ENCODE results near the gene FNIP2. TPM values are rescaled to one million over a fixed set of nuclear protein-coding genes. Genes with fewer than 3 reads are reported as not detected.
"Not testable (repeated sequence)": the region's sequence is repeated elsewhere in the genome, so short reads cannot be mapped to it uniquely, and the experiment has no call there.

Gene FNIP2
- total RNA-seq, 4 donors from 2014 or later: 48.9 to 75.8 (median 63.2) TPM

DNA sequence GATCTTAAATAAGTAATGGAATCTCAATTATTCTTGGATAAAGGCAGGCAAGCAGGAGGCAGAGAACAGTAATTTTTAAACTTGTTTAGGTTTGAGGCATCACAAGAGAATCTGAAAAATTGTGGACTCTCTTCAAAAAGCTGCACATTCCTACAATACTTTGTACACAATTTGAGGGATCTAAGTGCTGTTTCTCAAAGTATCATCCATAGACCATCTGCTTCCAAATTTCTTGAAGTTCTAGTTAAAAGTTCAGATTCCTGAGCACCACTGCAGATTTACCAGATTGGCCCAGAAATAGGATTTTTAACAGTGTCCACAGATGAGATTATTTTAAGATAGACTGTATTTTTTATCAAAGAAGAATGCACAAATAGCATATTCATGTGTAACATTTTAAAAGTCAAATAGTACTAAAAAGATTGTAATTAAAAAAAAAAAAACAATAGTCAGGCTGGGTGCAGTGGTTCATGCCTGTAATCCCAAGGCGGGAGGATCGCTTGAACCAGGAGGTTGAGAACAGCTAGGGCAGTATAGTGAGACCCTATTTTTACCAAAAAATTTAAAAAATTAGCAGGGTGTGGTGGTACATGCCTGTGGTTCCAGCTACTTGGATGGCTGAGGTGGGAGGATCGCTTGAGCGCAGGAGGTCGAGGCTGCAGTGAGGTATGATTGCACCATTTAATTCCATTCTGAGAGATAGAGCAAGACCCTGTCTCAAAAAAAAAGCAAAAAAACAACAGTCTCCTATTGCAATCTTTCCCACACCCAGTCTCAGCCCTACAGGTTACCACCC is 14.2 kb upstream of the FNIP2 start:
- 96 to 97% methylated on average over 5 of the region's 5 CpGs for WGBS, 2 donors
- H3K4me3 ChIP-seq (replicated peaks in 1 of 3): no peak overlapping the region
- intact Hi-C loops (cut with DNase I): no loop called here
- peaks cover 0 to 8% of the 10 kb centered on the region in 2 donors for H3K4me1 ChIP-seq
- no peaks in the 10 kb centered on the region for H3K9me3 ChIP-seq
- no peak for DNase-seq
- no peaks in the 10 kb centered on the region for H3K36me3 ChIP-seq
- H3K27me3 ChIP-seq: no peaks in the 10 kb centered on the region
- no peak overlapping the region for H3K27ac ChIP-seq
- TF ChIP-seq, protein P1, sequence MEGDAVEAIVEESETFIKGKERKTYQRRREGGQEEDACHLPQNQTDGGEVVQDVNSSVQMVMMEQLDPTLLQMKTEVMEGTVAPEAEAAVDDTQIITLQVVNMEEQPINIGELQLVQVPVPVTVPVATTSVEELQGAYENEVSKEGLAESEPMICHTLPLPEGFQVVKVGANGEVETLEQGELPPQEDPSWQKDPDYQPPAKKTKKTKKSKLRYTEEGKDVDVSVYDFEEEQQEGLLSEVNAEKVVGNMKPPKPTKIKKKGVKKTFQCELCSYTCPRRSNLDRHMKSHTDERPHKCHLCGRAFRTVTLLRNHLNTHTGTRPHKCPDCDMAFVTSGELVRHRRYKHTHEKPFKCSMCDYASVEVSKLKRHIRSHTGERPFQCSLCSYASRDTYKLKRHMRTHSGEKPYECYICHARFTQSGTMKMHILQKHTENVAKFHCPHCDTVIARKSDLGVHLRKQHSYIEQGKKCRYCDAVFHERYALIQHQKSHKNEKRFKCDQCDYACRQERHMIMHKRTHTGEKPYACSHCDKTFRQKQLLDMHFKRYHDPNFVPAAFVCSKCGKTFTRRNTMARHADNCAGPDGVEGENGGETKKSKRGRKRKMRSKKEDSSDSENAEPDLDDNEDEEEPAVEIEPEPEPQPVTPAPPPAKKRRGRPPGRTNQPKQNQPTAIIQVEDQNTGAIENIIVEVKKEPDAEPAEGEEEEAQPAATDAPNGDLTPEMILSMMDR (IDR thresholded peaks at IDR 0.05): no peak
- TF ChIP-seq POLR2A (IDR thresholded peaks at IDR 0.05): no peak

DNA sequence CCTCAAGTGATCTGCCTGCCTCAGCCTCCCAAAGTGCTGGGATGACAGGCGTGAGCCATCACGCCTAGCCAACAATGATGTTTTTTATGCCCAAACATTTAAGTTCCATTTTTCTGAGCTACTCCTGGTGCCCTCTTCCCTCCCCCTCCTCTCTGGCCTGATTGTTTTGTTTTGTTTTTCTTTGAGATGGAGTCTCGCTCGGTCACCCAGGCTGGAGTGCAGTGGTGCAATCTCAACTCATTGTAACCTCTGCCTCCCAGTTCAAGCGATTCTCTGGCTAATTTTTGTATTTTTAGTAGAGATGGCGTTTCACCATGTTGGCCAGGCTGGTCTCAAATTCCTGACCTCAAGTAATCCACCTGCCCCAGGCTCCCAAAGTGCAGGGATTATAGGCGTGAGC is 13.0 kb upstream of the FNIP2 start:
- intact Hi-C loops (cut with DNase I); H3K36me3 ChIP-seq; H3K27me3 ChIP-seq; H3K4me3 ChIP-seq (replicated peaks in 1 of 3); H3K9me3 ChIP-seq: not testable (repeated sequence)
- WGBS, 2 donors: 34 to 44% methylated on average over 7 of the region's 7 CpGs
- H3K4me1 ChIP-seq: peaks cover 6 to 13% of the 10 kb centered on the region in 2 donors
- peak; percentile 68 to 72 for DNase-seq
- H3K27ac ChIP-seq: peak overlapping the region; percentile 26 to 56 (median 32)

DNA sequence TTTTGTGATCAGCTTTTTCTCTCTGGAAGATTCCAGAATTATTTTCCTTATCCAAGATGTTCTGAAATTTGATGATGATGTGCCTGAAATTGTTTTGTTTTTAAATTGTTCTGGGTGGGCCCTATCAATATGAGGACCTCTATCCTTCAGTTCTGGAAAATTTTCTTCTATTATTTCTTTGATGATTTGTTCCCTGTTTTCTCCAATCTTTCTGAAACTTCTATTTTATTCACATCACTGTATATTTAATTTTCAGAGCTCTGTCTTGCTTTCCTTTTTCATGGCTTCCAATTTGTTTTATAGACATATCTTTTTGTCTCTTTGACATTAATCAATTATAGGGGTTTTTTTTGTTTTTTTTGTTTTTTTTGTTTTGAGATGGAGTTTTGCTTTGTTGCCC is 12.2 kb upstream of the FNIP2 start:
- intact Hi-C loops (cut with DNase I): no loop called here
- Histone ChIP-seq H3K4me1 (peaks cover 9 to 16% of the 10 kb centered on the region in 2 donors), H3K27ac (peak overlapping the region; percentile 26 to 56 (median 32)), H3K9me3 (no peaks in the 10 kb centered on the region), H3K27me3 (no peaks in the 10 kb centered on the region), H3K36me3 (no peaks in the 10 kb centered on the region), H3K4me3 (replicated peaks in 1 of 3) (no peak overlapping the region)
- TF ChIP-seq, protein P1 (IDR thresholded peaks at IDR 0.05): no peak
- TF ChIP-seq POLR2A (IDR thresholded peaks at IDR 0.05): no peak
- no peak for DNase-seq

DNA sequence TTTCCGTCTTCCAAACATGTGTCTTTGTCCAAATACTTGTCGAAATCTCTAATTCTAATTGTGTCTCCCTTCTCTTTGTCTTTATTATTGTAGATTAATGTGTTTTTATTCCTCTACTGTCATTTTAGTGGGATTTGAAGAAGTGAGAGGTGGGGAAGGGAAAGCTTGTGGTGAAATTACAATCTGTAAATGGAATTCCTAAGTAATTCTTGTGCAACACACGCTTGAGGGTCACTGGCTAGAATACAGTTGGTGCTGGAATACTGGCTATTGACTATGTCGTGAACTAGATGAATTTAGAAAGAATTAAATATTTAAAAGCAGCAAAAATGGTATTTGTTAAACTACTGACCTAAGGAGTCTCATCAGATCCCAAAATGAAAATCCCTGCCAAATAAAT is 10.7 kb upstream of the FNIP2 start:
- Histone ChIP-seq H3K36me3 (no peaks in the 10 kb centered on the region), H3K4me3 (replicated peaks in 1 of 3) (no peak overlapping the region), H3K4me1 (peaks cover 9 to 16% of the 10 kb centered on the region in 2 donors), H3K9me3 (no peaks in the 10 kb centered on the region), H3K27ac (no peak overlapping the region), H3K27me3 (no peaks in the 10 kb centered on the region)
- TF ChIP-seq, protein P1 (IDR thresholded peaks at IDR 0.05): no peak
- TF ChIP-seq POLR2A (IDR thresholded peaks at IDR 0.05): no peak
- intact Hi-C loops (cut with DNase I): no loop called here
- WGBS, 2 donors: 72 to 73% methylated on average over 4 of the region's 4 CpGs
- no peak for DNase-seq

DNA sequence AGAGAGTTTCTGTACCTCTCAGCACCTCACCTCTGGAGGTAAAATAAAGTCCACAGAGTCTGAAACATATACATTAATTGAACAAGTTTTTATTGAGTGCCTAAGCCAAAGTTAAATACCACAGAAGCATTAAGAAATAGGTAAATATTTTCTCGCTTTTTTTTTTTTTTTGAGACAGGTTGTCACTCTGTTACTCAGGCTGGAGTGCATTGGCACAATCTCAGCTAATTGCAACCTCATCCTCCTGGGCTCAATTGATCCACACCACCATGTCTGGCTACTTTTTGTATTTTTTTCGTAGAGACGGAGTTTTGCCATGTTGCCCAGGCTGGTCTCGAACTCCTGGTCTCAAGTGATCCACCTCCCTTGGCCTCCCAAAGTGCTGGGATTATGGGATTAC is 10.1 kb upstream of the FNIP2 start:
- peaks cover 9 to 16% of the 10 kb centered on the region in 2 donors for H3K4me1 ChIP-seq
- 95 to 96% methylated on average over 4 of the region's 4 CpGs for WGBS, 2 donors

DNA sequence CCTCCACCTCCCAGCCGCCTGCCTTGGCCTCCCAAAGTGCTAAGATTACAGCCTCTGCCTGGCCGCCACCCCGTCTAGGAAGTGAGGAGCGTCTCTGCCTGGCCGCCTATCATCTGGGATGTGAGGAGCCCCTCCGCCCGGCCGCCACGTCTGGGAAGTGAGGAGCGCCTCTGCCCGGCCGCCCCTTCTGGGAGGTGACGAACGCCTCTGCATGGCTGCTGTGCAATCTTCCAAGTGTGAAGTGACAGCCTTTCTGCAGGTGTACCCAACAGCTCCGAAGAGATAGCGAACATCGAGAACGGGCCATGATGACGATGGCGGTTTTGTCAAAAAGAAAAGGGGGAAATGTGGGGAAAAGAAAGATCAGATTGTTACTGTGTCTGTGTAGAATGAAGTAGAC is 9.3 kb upstream of the FNIP2 start:
- WGBS, 2 donors: 96 to 98% methylated on average over 15 to 18 of the region's 20 CpGs
- H3K4me3 ChIP-seq (replicated peaks in 1 of 3); H3K36me3 ChIP-seq; intact Hi-C loops (cut with DNase I); H3K9me3 ChIP-seq; H3K27me3 ChIP-seq; DNase-seq; H3K27ac ChIP-seq: not testable (repeated sequence)
- peaks cover 9 to 16% of the 10 kb centered on the region in 2 donors for H3K4me1 ChIP-seq

More for the DNA sequence above, 10.1 kb upstream of the FNIP2 start:
- TF ChIP-seq, protein P1 (IDR thresholded peaks at IDR 0.05): no peak
- TF ChIP-seq POLR2A (IDR thresholded peaks at IDR 0.05): no peak
- Histone ChIP-seq H3K9me3 (no peaks in the 10 kb centered on the region), H3K27ac (peak overlapping the region in 2 of 3 donors; percentile 20 to 28), H3K36me3 (no peaks in the 10 kb centered on the region), H3K4me3 (replicated peaks in 1 of 3) (no peak overlapping the region), H3K27me3 (no peaks in the 10 kb centered on the region)
- no peak for DNase-seq
- intact Hi-C loops (cut with DNase I): no loop called here
